GM06990 (cell line): Measurements from ENCODE around the gene CACNA1D.

Experiments used
- DNase-seq: peaks from one replicate; pipeline ENCODE4 v3.0.0-alpha.2; 2011; ENCODE audit not compliant: insufficient read length; ENCODE audit errors: extremely low read depth
- H3K27me3 ChIP-seq: replicated peaks from 2 replicates; pipeline ENCODE4 v1.6.0; 2011; ENCODE audit warnings: low read length; ENCODE audit not compliant: control insufficient read depth, insufficient read depth
- H3K36me3 ChIP-seq: 2 replicates; pipeline ENCODE4 v1.5.1; 2011; ENCODE audit warnings: low read length; ENCODE audit not compliant: control insufficient read depth, insufficient read depth
- H3K4me3 ChIP-seq: replicated peaks from 2 replicates; pipeline ENCODE4 v1.5.1; 2011; ENCODE audit warnings: low read depth, mild to moderate bottlenecking, control low read depth, low read length
- TF ChIP-seq, protein P1 (sequence below): IDR thresholded peaks from 2 replicates; pipeline ENCODE4 v1.5.1; 2011; ENCODE audit warnings: low read length, control low read depth, mild to moderate bottlenecking, inconsistent platforms; ENCODE audit not compliant: insufficient read depth, poor library complexity, severe bottlenecking

CACNA1D gene

DNA sequence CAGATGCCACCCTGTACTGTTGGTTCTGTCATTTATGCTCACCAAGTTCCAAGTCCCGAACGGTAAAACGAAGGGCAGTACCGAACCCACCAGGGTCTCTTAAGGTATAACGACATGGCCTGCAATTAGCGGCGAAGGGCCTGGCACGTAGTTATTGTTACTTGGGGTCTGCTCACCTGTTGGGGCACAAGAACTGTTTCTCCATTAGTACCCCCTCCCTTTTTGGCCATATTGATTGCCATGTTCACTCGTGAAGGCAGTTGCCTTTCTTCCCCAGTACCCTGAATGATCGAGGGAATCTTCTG lies 352.4 kb downstream of the CACNA1D start:
- no peak for DNase-seq
- no peaks in the 10 kb centered on the region for H3K36me3 ChIP-seq
- TF ChIP-seq, protein P1, sequence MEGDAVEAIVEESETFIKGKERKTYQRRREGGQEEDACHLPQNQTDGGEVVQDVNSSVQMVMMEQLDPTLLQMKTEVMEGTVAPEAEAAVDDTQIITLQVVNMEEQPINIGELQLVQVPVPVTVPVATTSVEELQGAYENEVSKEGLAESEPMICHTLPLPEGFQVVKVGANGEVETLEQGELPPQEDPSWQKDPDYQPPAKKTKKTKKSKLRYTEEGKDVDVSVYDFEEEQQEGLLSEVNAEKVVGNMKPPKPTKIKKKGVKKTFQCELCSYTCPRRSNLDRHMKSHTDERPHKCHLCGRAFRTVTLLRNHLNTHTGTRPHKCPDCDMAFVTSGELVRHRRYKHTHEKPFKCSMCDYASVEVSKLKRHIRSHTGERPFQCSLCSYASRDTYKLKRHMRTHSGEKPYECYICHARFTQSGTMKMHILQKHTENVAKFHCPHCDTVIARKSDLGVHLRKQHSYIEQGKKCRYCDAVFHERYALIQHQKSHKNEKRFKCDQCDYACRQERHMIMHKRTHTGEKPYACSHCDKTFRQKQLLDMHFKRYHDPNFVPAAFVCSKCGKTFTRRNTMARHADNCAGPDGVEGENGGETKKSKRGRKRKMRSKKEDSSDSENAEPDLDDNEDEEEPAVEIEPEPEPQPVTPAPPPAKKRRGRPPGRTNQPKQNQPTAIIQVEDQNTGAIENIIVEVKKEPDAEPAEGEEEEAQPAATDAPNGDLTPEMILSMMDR: no peak
- no peaks in the 10 kb centered on the region for H3K27me3 ChIP-seq
- peak overlapping the region; percentile 68; the same call in 1 of the 2 replicates for H3K4me3 ChIP-seq

DNA sequence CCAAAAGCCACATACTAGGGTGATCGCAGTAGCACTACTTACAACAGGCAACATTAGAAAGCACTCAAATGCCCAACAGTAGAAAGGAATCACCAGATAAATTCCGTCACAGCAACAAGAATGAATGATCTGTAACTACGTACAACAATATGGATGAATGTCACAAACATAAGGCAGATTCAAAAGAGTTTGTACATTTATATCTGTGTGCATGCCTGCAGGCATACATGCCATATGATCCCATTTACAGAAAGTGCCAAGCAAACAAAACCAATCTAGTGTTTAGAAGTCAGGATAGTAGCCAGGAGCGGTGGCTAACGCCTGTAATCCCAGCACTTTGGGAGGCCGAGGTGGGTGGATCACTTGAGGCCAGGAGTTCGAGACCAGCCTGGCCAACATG lies 355.5 kb downstream of the CACNA1D start:
- TF ChIP-seq, protein P1: no peak
- DNase-seq: no peak
- Histone ChIP-seq H3K4me3 (no peak overlapping the region), H3K27me3 (no peaks in the 10 kb centered on the region), H3K36me3 (no peaks in the 10 kb centered on the region; the same call in 1 of the 2 replicates)

DNA sequence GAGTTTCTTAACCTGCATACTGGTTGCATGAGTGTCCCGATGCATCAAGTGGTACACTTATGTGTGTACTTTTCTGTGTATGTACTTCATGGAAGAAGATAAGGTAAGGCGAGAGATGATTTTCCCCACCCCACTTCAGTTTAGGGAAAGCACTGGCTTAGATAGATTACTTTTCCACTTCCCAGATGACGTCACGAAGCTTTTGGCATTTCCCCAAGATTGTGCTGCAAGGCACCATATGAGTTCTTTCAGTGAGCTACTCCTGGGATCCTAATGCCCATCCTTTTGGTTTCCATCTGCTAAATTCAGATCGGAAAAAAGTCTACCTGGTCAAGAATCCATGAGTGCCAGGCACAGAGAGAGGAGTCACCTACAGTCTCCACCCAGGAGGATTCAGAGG lies 356.5 kb downstream of the CACNA1D start:
- Histone ChIP-seq H3K4me3 (no peak overlapping the region), H3K36me3 (no peaks in the 10 kb centered on the region; the same call in 1 of the 2 replicates), H3K27me3 (no peaks in the 10 kb centered on the region)
- TF ChIP-seq, protein P1: no peak
- DNase-seq: no peak

DNA sequence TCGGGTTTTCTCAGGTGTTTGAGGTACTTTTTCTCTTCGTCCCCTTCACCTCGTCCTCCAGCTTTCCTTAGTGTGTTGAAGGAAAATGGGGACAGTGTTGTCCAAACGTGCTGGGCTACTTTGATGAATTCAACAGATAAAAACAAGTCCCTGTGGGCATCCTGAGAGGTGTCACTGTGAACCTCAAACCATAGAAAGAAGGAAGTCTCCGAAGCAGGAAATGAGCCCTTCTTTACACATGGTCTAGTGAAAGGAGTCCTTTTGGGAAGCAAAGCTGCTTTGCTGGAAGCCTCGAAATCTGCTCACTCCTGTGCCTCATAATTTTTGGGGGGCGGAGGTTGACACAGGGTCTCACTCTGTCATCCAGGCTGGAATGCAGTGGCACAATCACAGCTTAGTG lies 362.6 kb downstream of the CACNA1D start:
- no peak for DNase-seq

DNA sequence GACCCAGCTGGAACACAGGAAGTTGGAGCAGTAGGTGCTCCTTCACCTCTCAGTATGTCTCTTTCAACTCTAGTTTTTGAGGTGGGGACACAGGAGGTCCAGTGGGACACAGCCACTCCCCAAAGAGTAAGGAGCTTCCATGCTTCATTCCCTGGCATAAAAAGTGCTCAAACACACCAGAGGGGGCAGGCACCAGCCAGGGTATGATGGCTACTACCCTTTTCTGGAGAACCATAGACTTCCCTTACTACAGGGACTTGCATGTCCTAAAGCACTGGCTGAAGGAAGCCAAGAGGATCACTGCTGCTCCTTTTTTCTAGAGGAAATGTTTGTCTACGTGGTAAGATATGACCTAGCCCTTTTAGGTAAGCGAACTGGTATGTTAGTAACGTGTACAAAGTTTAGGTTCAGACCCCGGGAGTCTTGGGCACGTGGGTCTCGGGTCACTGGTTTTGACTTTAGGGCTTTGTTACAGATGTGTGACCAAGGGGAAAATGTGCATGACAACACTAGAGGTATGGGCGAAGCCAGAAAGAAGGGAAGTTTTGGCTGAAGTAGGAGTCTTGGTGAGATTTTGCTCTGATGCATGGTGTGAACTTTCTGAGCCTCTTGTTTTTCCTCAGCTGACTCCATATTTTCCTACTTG lies 363.8 kb downstream of the CACNA1D start:
- H3K4me3 ChIP-seq: no peak overlapping the region
- DNase-seq: no peak
- H3K27me3 ChIP-seq: no peaks in the 10 kb centered on the region
- peaks cover 5% of the 10 kb centered on the region for H3K36me3 ChIP-seq
- TF ChIP-seq, protein P1: no peak

More for the DNA sequence above, 362.6 kb downstream of the CACNA1D start:
- H3K27me3 ChIP-seq: no peaks in the 10 kb centered on the region
- H3K4me3 ChIP-seq: no peak overlapping the region
- peaks cover 2% of the 10 kb centered on the region for H3K36me3 ChIP-seq
- TF ChIP-seq, protein P1: no peak

DNA sequence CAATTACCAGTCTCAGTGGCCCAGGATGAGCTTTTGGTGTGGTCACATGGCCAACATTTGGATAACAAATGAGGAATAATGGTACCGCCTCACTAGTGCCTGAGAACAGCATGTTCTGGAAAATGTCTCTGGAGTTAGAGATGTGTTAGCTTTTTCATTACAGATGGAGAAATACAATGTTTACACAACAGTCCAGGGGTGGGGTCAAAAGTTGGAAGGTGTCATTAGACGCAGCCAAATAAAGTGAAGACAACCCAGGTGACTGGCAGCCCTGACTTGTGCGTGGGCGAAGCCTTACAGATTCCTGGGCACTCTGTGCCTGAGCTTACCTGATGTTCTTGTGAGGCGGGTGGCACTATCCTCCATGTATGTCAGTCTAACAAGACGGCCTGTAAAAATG lies 364.8 kb downstream of the CACNA1D start:
- Histone ChIP-seq H3K4me3 (no peak overlapping the region), H3K27me3 (no peaks in the 10 kb centered on the region), H3K36me3 (peaks cover 5% of the 10 kb centered on the region)
- TF ChIP-seq, protein P1: no peak
- DNase-seq: no peak
